Measurements from ENCODE around the gene CCDC190. TPM values are rescaled to one million over a fixed set of nuclear protein-coding genes. Genes with fewer than 3 reads are reported as not detected.
A peak's percentile ranks its signal among the peaks of the same experiment; 100 is the strongest.

The CCDC190 gene, protein sequence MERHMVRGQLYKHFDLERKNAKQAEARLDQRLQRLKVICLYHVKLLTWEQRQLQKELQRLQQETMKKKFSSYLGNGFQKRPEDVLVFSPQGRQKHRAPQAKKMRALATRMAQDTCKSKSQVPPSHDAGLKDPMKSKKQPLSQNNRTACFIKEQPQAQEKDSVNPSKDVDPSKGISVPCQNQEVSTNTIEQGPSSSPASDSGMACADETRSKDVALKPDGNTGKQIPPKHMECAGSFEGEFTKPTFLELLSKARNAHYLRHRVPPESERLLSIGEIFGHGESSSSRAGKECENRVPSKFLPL
- not detected for total RNA-seq (ENCODE audit: unreplicated experiment)
- long read RNA-seq = 0 reads

DNA sequence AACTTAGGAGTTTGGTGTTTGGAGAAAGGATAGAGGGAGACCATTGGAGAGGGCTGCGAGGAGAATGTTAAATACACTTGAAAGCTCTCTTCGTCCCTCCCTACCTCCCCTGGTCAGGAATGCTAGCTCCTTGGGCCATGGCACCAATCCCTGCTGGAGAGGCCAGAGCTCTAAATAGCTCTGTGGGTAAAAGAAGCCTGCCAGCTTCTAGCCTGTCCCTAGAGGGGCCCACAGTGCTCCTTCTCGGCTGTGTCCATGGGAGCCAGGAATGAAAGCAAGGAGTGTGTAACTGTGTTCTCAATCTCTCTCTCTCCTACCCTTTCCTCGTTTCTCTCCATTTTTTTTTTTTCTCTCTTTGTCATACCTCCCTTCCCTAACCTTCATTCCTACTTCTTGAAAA is at the start of gene CCDC190:
TSS of gene CCDC190 (minus strand) at position 75 of the 400 bp plus-strand sequence. CDS start 1,529 bp downstream, outside the sequence.
- Mint-ChIP-seq H3K27me3 (ENCODE audit: unreplicated experiment) (no peaks in the 10 kb centered on the region), H3K4me1 (ENCODE audit: low read depth, unreplicated experiment) (no peaks in the 10 kb centered on the region), H3K9me3 (ENCODE audit: unreplicated experiment) (no peaks in the 10 kb centered on the region), H3K4me3 (ENCODE audit: unreplicated experiment) (no peak within 1 kb of the TSS), H3K27ac (ENCODE audit: unreplicated experiment) (no peak within 1 kb of the TSS), H3K36me3 (ENCODE audit: unreplicated experiment) (no peaks in the 10 kb centered on the region)
- no peak for DNase-seq
- TF ChIP-seq, protein P1, sequence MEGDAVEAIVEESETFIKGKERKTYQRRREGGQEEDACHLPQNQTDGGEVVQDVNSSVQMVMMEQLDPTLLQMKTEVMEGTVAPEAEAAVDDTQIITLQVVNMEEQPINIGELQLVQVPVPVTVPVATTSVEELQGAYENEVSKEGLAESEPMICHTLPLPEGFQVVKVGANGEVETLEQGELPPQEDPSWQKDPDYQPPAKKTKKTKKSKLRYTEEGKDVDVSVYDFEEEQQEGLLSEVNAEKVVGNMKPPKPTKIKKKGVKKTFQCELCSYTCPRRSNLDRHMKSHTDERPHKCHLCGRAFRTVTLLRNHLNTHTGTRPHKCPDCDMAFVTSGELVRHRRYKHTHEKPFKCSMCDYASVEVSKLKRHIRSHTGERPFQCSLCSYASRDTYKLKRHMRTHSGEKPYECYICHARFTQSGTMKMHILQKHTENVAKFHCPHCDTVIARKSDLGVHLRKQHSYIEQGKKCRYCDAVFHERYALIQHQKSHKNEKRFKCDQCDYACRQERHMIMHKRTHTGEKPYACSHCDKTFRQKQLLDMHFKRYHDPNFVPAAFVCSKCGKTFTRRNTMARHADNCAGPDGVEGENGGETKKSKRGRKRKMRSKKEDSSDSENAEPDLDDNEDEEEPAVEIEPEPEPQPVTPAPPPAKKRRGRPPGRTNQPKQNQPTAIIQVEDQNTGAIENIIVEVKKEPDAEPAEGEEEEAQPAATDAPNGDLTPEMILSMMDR (IDR thresholded peaks at IDR 0.05; ENCODE audit: partially characterized antibody, unreplicated experiment) = no peak

DNA sequence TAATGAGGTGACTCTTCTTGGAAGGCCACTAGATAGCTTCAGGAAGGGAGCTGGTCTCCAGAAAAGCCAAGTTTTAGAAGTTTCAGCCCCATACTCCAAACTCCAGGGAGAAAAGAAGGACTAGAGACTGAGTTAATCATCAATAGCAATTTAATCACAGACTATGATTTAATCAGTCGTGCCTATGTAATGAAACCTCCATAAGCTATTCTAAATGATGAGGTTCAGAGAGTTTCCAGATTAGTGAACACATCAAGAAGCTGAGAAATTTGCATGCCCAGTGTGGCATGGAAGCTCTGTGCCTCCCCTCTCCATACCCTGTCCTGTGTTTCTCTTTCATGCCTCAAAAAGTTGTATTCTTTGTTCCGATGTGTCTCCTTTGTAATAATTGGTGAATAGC is 49.2 kb upstream of the CCDC190 start:
- Mint-ChIP-seq H3K27me3 (ENCODE audit: unreplicated experiment) (no peaks in the 10 kb centered on the region), H3K27ac (ENCODE audit: unreplicated experiment) (no peak overlapping the region), H3K36me3 (ENCODE audit: unreplicated experiment) (peaks cover 9% of the 10 kb centered on the region), H3K4me3 (ENCODE audit: unreplicated experiment) (no peak overlapping the region), H3K4me1 (ENCODE audit: low read depth, unreplicated experiment) (peaks cover 15% of the 10 kb centered on the region), H3K9me3 (ENCODE audit: unreplicated experiment) (peaks cover 9% of the 10 kb centered on the region)
- DNase-seq = no peak
- TF ChIP-seq, protein P1 (IDR thresholded peaks at IDR 0.05; ENCODE audit: partially characterized antibody, unreplicated experiment) = no peak

DNA sequence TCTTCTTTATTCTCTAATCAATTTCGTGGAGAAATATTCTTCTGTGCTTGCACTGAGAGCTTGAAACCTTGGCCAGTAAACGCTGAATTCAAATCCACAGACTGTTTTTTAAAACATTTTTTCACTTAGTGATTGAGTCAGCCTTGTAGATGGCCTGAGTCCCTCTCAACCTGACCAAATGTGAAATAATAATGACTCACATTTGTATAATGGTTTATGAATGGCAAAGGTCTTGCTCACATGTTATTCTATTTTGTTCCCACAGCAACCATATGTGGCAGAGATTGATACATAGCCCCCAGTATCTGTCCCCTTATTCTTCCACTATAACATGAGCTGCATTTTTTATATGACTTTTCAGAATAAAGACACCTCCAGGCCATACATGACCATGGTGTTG is 47.8 kb upstream of the CCDC190 start:
- peaks cover 9% of the 10 kb centered on the region for H3K36me3 Mint-ChIP-seq (ENCODE audit: unreplicated experiment)
- TF ChIP-seq, protein P1 (IDR thresholded peaks at IDR 0.05; ENCODE audit: partially characterized antibody, unreplicated experiment) = no peak
- no peak for DNase-seq
- peaks cover 9% of the 10 kb centered on the region for H3K9me3 Mint-ChIP-seq (ENCODE audit: unreplicated experiment)
- no peak overlapping the region for H3K4me3 Mint-ChIP-seq (ENCODE audit: unreplicated experiment)
- H3K27ac Mint-ChIP-seq (ENCODE audit: unreplicated experiment) = no peak overlapping the region
- peaks cover 25% of the 10 kb centered on the region for H3K4me1 Mint-ChIP-seq (ENCODE audit: low read depth, unreplicated experiment)
- no peaks in the 10 kb centered on the region for H3K27me3 Mint-ChIP-seq (ENCODE audit: unreplicated experiment)

DNA sequence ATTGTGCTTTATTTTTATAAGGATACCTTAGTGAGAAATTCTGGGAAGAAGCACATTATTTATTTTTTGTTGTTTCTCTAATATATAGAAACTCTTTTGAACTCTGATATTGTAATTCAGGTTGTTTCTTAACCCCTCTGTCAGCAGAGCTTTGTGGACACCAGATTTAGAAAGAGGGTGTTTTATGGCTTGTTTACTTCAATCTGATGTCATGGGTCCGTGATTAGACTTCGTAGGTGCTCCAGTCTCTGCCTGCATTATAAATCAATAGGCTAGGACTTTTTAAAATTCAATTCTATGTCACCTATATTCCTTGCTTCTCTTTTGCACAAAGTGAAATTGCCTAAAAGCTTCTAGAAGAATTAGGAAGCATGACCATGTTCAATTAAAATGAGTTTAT is 47.3 kb upstream of the CCDC190 start:
- Mint-ChIP-seq H3K27ac (ENCODE audit: unreplicated experiment) (no peak overlapping the region), H3K36me3 (ENCODE audit: unreplicated experiment) (peaks cover 9% of the 10 kb centered on the region), H3K27me3 (ENCODE audit: unreplicated experiment) (no peaks in the 10 kb centered on the region), H3K4me3 (ENCODE audit: unreplicated experiment) (no peak overlapping the region), H3K4me1 (ENCODE audit: low read depth, unreplicated experiment) (peaks cover 31% of the 10 kb centered on the region), H3K9me3 (ENCODE audit: unreplicated experiment) (peaks cover 9% of the 10 kb centered on the region)
- DNase-seq = no peak
- TF ChIP-seq, protein P1 (IDR thresholded peaks at IDR 0.05; ENCODE audit: partially characterized antibody, unreplicated experiment) = no peak

DNA sequence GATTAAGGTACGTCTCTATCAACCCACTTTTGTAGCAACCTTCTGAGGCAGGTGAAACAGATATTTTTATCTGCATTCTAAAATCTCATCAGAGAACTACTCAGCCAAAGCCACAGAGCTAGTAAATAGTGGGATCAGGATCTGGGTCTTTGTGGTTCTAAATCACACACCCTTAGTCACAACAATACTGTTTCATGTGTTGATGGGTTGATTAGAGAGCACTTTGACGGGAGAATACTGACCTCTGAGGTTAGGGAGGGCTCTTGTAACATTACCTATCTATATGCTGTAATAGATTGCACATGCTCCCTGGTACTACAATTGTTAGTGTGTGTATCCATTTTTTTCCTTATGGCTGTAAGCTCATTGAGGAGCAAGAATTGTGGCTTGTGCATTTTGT is 45.5 kb upstream of the CCDC190 start:
- peak overlapping the region; percentile 78 for H3K27ac Mint-ChIP-seq (ENCODE audit: unreplicated experiment)
- H3K9me3 Mint-ChIP-seq (ENCODE audit: unreplicated experiment) = peaks cover 5% of the 10 kb centered on the region
- no peak for DNase-seq
- no peaks in the 10 kb centered on the region for H3K36me3 Mint-ChIP-seq (ENCODE audit: unreplicated experiment)
- H3K4me1 Mint-ChIP-seq (ENCODE audit: low read depth, unreplicated experiment) = peaks cover 42% of the 10 kb centered on the region
- H3K4me3 Mint-ChIP-seq (ENCODE audit: unreplicated experiment) = no peak overlapping the region
- TF ChIP-seq, protein P1 (IDR thresholded peaks at IDR 0.05; ENCODE audit: partially characterized antibody, unreplicated experiment) = no peak
- no peaks in the 10 kb centered on the region for H3K27me3 Mint-ChIP-seq (ENCODE audit: unreplicated experiment)

Data from glutamatergic neuron (in vitro differentiated cells).